ENCODE measurements around the gene DLL4. TPM values are rescaled to one million over a fixed set of nuclear protein-coding genes. Genes with fewer than 3 reads are reported as not detected.

The DLL4 gene
- total and polyA plus RNA-seq, 2 donors (not counting 1 experiment from before 2014, with no cell fraction given) = 0.07 to 0.30 TPM

GRCh38 chr15:40951764-40952163, 22.6 kb downstream of the DLL4 start:
- peaks cover 0 to 14% (median 2%) of the 10 kb centered on the region in 4 experiments for H3K27me3 ChIP-seq (replicated peaks in 1 of 4; ENCODE audit: control extremely low read depth in 1 of 4, control insufficient read depth in 3 of 4, insufficient read depth in 4 of 4, low read length in 3 of 4)
- no peak overlapping the region for H3K4me3 ChIP-seq (ENCODE audit: control extremely low read depth in 1 of 5, extremely low read depth in 1 of 5, insufficient read depth in 1 of 5, low read depth in 2 of 5, low read length in 4 of 5)
- ChIA-PET CTCF (interaction anchor here (0.8 to 4.7 kb wide), 4 partner anchors 11 to 227 kb away, joined by 3 to 49 read pairs (median 12); no protein-coding TSS in a partner anchor), POLR2A (interaction anchor here (0.5 to 0.8 kb wide), 4 partner anchors 10 to 315 kb away, joined by 3 to 5 read pairs (median 4); no protein-coding TSS in a partner anchor)
- H3K79me2 ChIP-seq (ENCODE audit: control insufficient read depth, insufficient read depth, low read length) = no peaks in the 10 kb centered on the region
- peaks cover 9 to 14% of the 10 kb centered on the region in 2 donors for H3K4me1 ChIP-seq (ENCODE audit: control insufficient read depth in 2 of 2, insufficient read depth in 2 of 2, low read length in 2 of 2)
- ATAC-seq (ENCODE audit: low read depth) (no peak), DNase-seq (no peak)
- H3K27ac ChIP-seq (ENCODE audit: low read length in 2 of 2) = no peak overlapping the region
- peak overlapping the region; percentile 93 for H3K4me3 Mint-ChIP-seq
- no peaks in the 10 kb centered on the region for H4K20me1 ChIP-seq (ENCODE audit: control insufficient read depth, insufficient read depth, low read length, poor library complexity, severe bottlenecking)
- H3K36me3 ChIP-seq (replicated peaks in 1 of 2; ENCODE audit: control extremely low read depth in 1 of 2, control insufficient read depth in 1 of 2, extremely low read depth in 1 of 2, insufficient read depth in 2 of 2, low read length in 1 of 2) = no peaks in the 10 kb centered on the region
- TF ChIP-seq CTCF (IDR thresholded peaks at IDR 0.05) = no peak
- no peak for TF ChIP-seq EZH2 (IDR thresholded peaks at IDR 0.05; ENCODE audit: borderline replicate concordance, insufficient read depth, low read depth, low read length, poor library complexity, severe bottlenecking)
- H3K4me2 ChIP-seq (replicated peaks; ENCODE audit: low read depth, low read length, poor library complexity, severe bottlenecking) = no peak overlapping the region
- no peak overlapping the region for H2AFZ ChIP-seq (ENCODE audit: insufficient read depth, low read depth, low read length, poor library complexity, severe bottlenecking)
- no peaks in the 10 kb centered on the region for H3K9me3 ChIP-seq (ENCODE audit: control extremely low read depth in 1 of 3, control insufficient read depth in 2 of 3, insufficient read depth in 1 of 3, low read length in 2 of 3)
- H3K9ac ChIP-seq (ENCODE audit: low read length) = no peak overlapping the region
- 100% methylated on average over 1 of the region's 4 CpGs for WGBS (ENCODE audit: insufficient coverage)
- H3K27ac Mint-ChIP-seq = no peak overlapping the region
- H3K4me1 Mint-ChIP-seq = peaks cover 18% of the 10 kb centered on the region
- intact Hi-C loops (cut with micrococcal nuclease) = loop anchor here (5.0 kb wide), 1 partner anchor 166 kb away; the partner anchor contains the start of gene INO80
- peaks cover 12% of the 10 kb centered on the region for H3K27me3 Mint-ChIP-seq
- H3K9me3 Mint-ChIP-seq (ENCODE audit: insufficient read depth) = no peaks in the 10 kb centered on the region

GRCh38 chr15:40952301-40952900, 23.3 kb downstream of the DLL4 start:
- H3K27me3 Mint-ChIP-seq = peaks cover 12% of the 10 kb centered on the region
- Histone ChIP-seq H3K79me2 (ENCODE audit: control insufficient read depth, insufficient read depth, low read length) (no peaks in the 10 kb centered on the region), H3K36me3 (replicated peaks in 1 of 2; ENCODE audit: control extremely low read depth in 1 of 2, control insufficient read depth in 1 of 2, extremely low read depth in 1 of 2, insufficient read depth in 2 of 2, low read length in 1 of 2) (no peaks in the 10 kb centered on the region), H3K4me3 (ENCODE audit: control extremely low read depth in 1 of 5, extremely low read depth in 1 of 5, insufficient read depth in 1 of 5, low read depth in 2 of 5, low read length in 4 of 5) (peak overlapping the region; percentile 40 to 74 (median 64)), H3K4me2 (replicated peaks; ENCODE audit: low read depth, low read length, poor library complexity, severe bottlenecking) (peak overlapping the region; percentile 97), H2AFZ (ENCODE audit: insufficient read depth, low read depth, low read length, poor library complexity, severe bottlenecking) (peak overlapping the region; percentile 92), H3K27me3 (replicated peaks in 1 of 4; ENCODE audit: control extremely low read depth in 1 of 4, control insufficient read depth in 3 of 4, insufficient read depth in 4 of 4, low read length in 3 of 4) (peaks cover 0 to 14% (median 2%) of the 10 kb centered on the region in 4 experiments), H3K4me1 (ENCODE audit: control insufficient read depth in 2 of 2, insufficient read depth in 2 of 2, low read length in 2 of 2) (peaks cover 9 to 14% of the 10 kb centered on the region in 2 donors), H3K9me3 (ENCODE audit: control extremely low read depth in 1 of 3, control insufficient read depth in 2 of 3, insufficient read depth in 1 of 3, low read length in 2 of 3) (no peaks in the 10 kb centered on the region), H3K27ac (ENCODE audit: low read length in 2 of 2) (peak overlapping the region in 1 of 2 donors; percentile 25), H4K20me1 (ENCODE audit: control insufficient read depth, insufficient read depth, low read length, poor library complexity, severe bottlenecking) (no peaks in the 10 kb centered on the region), H3K9ac (ENCODE audit: low read length) (peak overlapping the region; percentile 68)
- POLR2A ChIA-PET = interaction anchor here (0.5 to 2.6 kb wide), 4 partner anchors 11 to 314 kb away, joined by 3 to 20 read pairs (median 3); no protein-coding TSS in a partner anchor
- 66% methylated on average over 23 of the region's 23 CpGs for WGBS (ENCODE audit: insufficient coverage)
- H3K9me3 Mint-ChIP-seq (ENCODE audit: insufficient read depth) = no peaks in the 10 kb centered on the region
- H3K4me3 Mint-ChIP-seq = peak overlapping the region; percentile 93
- ATAC-seq (ENCODE audit: low read depth) (no peak), DNase-seq (no peak)
- peak overlapping the region; percentile 61 for H3K27ac Mint-ChIP-seq
- TF ChIP-seq CTCF (IDR thresholded peaks at IDR 0.05) (no peak), EZH2 (IDR thresholded peaks at IDR 0.05; ENCODE audit: borderline replicate concordance, insufficient read depth, low read depth, low read length, poor library complexity, severe bottlenecking) (no peak)
- intact Hi-C loops (cut with micrococcal nuclease) = loop anchor here (5.0 kb wide), 1 partner anchor 165 kb away; the partner anchor contains the start of gene INO80
- peaks cover 18% of the 10 kb centered on the region for H3K4me1 Mint-ChIP-seq
- CTCF ChIA-PET = interaction anchor here (0.6 to 4.7 kb wide), 8 partner anchors 11 to 631 kb away, joined by 3 to 49 read pairs (median 4); no protein-coding TSS in a partner anchor
